SK-N-SH treated with all-trans-retinoic acid at 6 μM for 48 hours (cell line): Measurements from ENCODE around the gene MEIS2.

Experiments
- ATAC-seq: fragments of 200-7000 bp; cut with Tn5 transposase; 3 replicates; pipeline ENCODE4 v1.9.1; 2020; ENCODE audit warnings: mild to moderate bottlenecking, moderate library complexity
- ARNTL ChIP-seq: fragments of 450-650 bp; formaldehyde crosslinking; IDR thresholded peaks from 2 replicates; pipeline ENCODE4 v1.5.0; 2020; ENCODE audit warnings: low read depth, mild to moderate bottlenecking, moderate library complexity, borderline replicate concordance
- BACH2 ChIP-seq: fragments of 250-450 bp; sonication (Bioruptor Pico); IDR thresholded peaks from 2 replicates; pipeline ENCODE4 v1.9.0; 2021; ENCODE audit warnings: mild to moderate bottlenecking, borderline replicate concordance
- CREB5 ChIP-seq: fragments of 250-450 bp; sonication (Bioruptor Pico); IDR thresholded peaks from 2 replicates; pipeline ENCODE4 v1.5.1; 2020; ENCODE audit warnings: low read depth, mild to moderate bottlenecking, moderate library complexity
- CSDC2 ChIP-seq: fragments of 250-450 bp; sonication (Bioruptor Pico); IDR thresholded peaks from 2 replicates; pipeline ENCODE4 v1.5.0; 2020; ENCODE audit warnings: mild to moderate bottlenecking, moderate library complexity
- ESRRG ChIP-seq: fragments of 250-450 bp; sonication (Bioruptor Pico); IDR thresholded peaks from 2 replicates; pipeline ENCODE4 v1.6.1; 2021; ENCODE audit warnings: mild to moderate bottlenecking
- GLIS3 ChIP-seq: fragments of 250-450 bp; sonication (Bioruptor Pico); IDR thresholded peaks from 2 replicates; pipeline ENCODE4 v1.5.0; 2020; ENCODE audit warnings: mild to moderate bottlenecking, moderate library complexity
- ISL1 ChIP-seq: fragments of 250-450 bp; sonication (Bioruptor Pico); IDR thresholded peaks from 2 replicates; pipeline ENCODE4 v2.1.2; 2022; ENCODE audit warnings: mild to moderate bottlenecking, moderate library complexity
- OSR1 ChIP-seq: fragments of 250-450 bp; sonication (Bioruptor Pico); IDR thresholded peaks from 2 replicates; pipeline ENCODE4 v1.8.0; 2022; ENCODE audit warnings: moderate library complexity, mild to moderate bottlenecking, inconsistent platforms
- PATZ1 ChIP-seq: fragments of 250-450 bp; sonication (Bioruptor Pico); IDR thresholded peaks from 2 replicates; pipeline ENCODE4 v1.8.0; 2020; ENCODE audit warnings: mild to moderate bottlenecking, moderate library complexity, borderline replicate concordance
- RARB ChIP-seq: fragments of 250-450 bp; sonication (Bioruptor Pico); IDR thresholded peaks from 2 replicates; pipeline ENCODE4 v1.8.0; 2021; ENCODE audit warnings: mild to moderate bottlenecking, moderate library complexity
- SNAI2 ChIP-seq: fragments of 250-450 bp; sonication (Bioruptor Pico); IDR thresholded peaks from 2 replicates; pipeline ENCODE4 v1.5.0; 2020; ENCODE audit warnings: mild to moderate bottlenecking, moderate library complexity
- TCF4 ChIP-seq: fragments of 250-450 bp; sonication (Bioruptor Pico); IDR thresholded peaks from 2 replicates; pipeline ENCODE4 v1.8.0; 2021; ENCODE audit warnings: mild to moderate bottlenecking, moderate library complexity, borderline replicate concordance
- TOX ChIP-seq: fragments of 250-450 bp; sonication (Bioruptor Pico); IDR thresholded peaks from 2 replicates; pipeline ENCODE4 v1.8.0; 2021; ENCODE audit warnings: mild to moderate bottlenecking, moderate library complexity, borderline replicate concordance
- TSHZ2 ChIP-seq: fragments of 250-450 bp; sonication (Bioruptor Pico); IDR thresholded peaks from 2 replicates; pipeline ENCODE4 v1.5.0; 2020; ENCODE audit warnings: mild to moderate bottlenecking, moderate library complexity
- ZFP3 ChIP-seq: fragments of 250-450 bp; sonication (Bioruptor Pico); IDR thresholded peaks from 2 replicates; pipeline ENCODE4 v1.5.0; 2020; ENCODE audit warnings: mild to moderate bottlenecking, moderate library complexity
- ZFP30 ChIP-seq: fragments of 450-650 bp; formaldehyde crosslinking; IDR thresholded peaks from 2 replicates; pipeline ENCODE4 v1.5.0; 2022; ENCODE audit warnings: mild to moderate bottlenecking, moderate library complexity
- ZNF565 ChIP-seq: fragments of 450-650 bp; formaldehyde crosslinking; conservative IDR thresholded peaks from 2 replicates; pipeline ENCODE4 v1.5.0; 2020; ENCODE audit warnings: low read depth, mild to moderate bottlenecking, moderate library complexity
- ZNF70 ChIP-seq: fragments of 450-650 bp; formaldehyde crosslinking; IDR thresholded peaks from 2 replicates; pipeline ENCODE4 v1.5.0; 2020; ENCODE audit warnings: mild to moderate bottlenecking, moderate library complexity
- ZNF8 ChIP-seq: fragments of 450-650 bp; formaldehyde crosslinking; IDR thresholded peaks from 2 replicates; pipeline ENCODE4 v1.5.0; 2020; ENCODE audit warnings: mild to moderate bottlenecking, moderate library complexity

Gene MEIS2

GRCh38 chr15:37112171-37112570 is 11.8 kb upstream of the MEIS2 start:
- TF ChIP-seq TSHZ2 (CRISPR knock-in tag) (0 out of 2 replicates have a peak, but pooled peaks have one; percentile 22), ARNTL (CRISPR knock-in tag) (no peak), CSDC2 (CRISPR knock-in tag) (peak; percentile 84; the same call in 1 of the 2 replicates), ZFP3 (CRISPR knock-in tag) (0 out of 2 replicates have a peak, but pooled peaks have one; percentile 35), ISL1 (no peak; the same call in 1 of the 2 replicates)
- 0 out of 3 replicates have a peak, but pooled peaks have one; percentile 1 for ATAC-seq

GRCh38 chr15:37111427-37111717 is 11.0 kb upstream of the MEIS2 start:
- ATAC-seq = no peak
- TF ChIP-seq TSHZ2 (CRISPR knock-in tag) (0 out of 2 replicates have a peak, but pooled peaks have one; percentile 19), CSDC2 (CRISPR knock-in tag) (no peak), ESRRG (no peak), OSR1 (CRISPR knock-in tag) (no peak), ZFP30 (CRISPR knock-in tag) (no peak), ZNF8 (CRISPR knock-in tag) (no peak), ZNF70 (no peak)

- peak; percentile 71; the same call in 1 of the 2 replicates for TF ChIP-seq ESRRG
- 0 out of 2 replicates have a peak, but pooled peaks have one; percentile 9 for TF ChIP-seq CREB5 (CRISPR knock-in tag)
- no peak for TF ChIP-seq PATZ1
- 0 out of 2 replicates have a peak, but pooled peaks have one; percentile 29 for TF ChIP-seq ARNTL (CRISPR knock-in tag)
- TF ChIP-seq ZNF70 = peak; percentile 44; the same call in 1 of the 2 replicates
- TF ChIP-seq BACH2 (CRISPR knock-in tag) = no peak
- 0 out of 2 replicates have a peak, but pooled peaks have one; percentile 34 for TF ChIP-seq ZNF565
- peak; percentile 90 for TF ChIP-seq GLIS3 (CRISPR knock-in tag)
- 0 out of 2 replicates have a peak, but pooled peaks have one; percentile 36 for TF ChIP-seq RARB (CRISPR knock-in tag)
- TF ChIP-seq TCF4 (CRISPR knock-in tag) = no peak
- TF ChIP-seq TOX (CRISPR knock-in tag) = peak; percentile 60; the same call in 1 of the 2 replicates
- no peak for TF ChIP-seq SNAI2 (CRISPR knock-in tag)
- TF ChIP-seq, all 23 proteins: peak for 8
- ATAC-seq = peak; percentile 44
Observed at GRCh38 chr15:37109872-37110572, 9.7 kb upstream of the MEIS2 start.
